LNCaP clone FGC (cell line): ENCODE data around the gene GADD45G.

Source experiments
- DNase-seq: peaks from one replicate; pipeline ENCODE4 v3.0.0-alpha.2; 2011; ENCODE audit warnings: low read depth
- H3K4me3 ChIP-seq: 2 replicates; pipeline ENCODE4 v1.5.1; 2011; ENCODE audit warnings: mild to moderate bottlenecking, low read depth, low read length, control low read depth
- CTCF ChIP-seq: IDR thresholded peaks from 2 replicates; pipeline ENCODE4 v1.5.1; 2012; ENCODE audit warnings: mild to moderate bottlenecking; ENCODE audit not compliant: control insufficient read depth, insufficient read depth; ENCODE audit errors: extremely low read depth

Gene GADD45G

GRCh38 chr9:89623925-89624420, 19.2 kb downstream of the GADD45G start:
- no peak overlapping the region for H3K4me3 ChIP-seq
- no peak for DNase-seq
- no peak for TF ChIP-seq CTCF

- H3K4me3 ChIP-seq, result no peak overlapping the region
- TF ChIP-seq CTCF, result no peak
- no peak for DNase-seq
Observed at GRCh38 chr9:89625721-89626687, 21.2 kb downstream of the GADD45G start.

GRCh38 chr9:89626741-89627265, 22.0 kb downstream of the GADD45G start:
- H3K4me3 ChIP-seq, result no peak overlapping the region
- DNase-seq, result no peak
- TF ChIP-seq CTCF, result no peak

GRCh38 chr9:89628601-89629000, 23.8 kb downstream of the GADD45G start:
- no peak for DNase-seq
- H3K4me3 ChIP-seq, result no peak overlapping the region
- TF ChIP-seq CTCF, result no peak

- H3K4me3 ChIP-seq, result no peak overlapping the region
- TF ChIP-seq CTCF, result no peak
- DNase-seq, result no peak
Observed at GRCh38 chr9:89629081-89629976, 24.5 kb downstream of the GADD45G start.

- no peak overlapping the region for H3K4me3 ChIP-seq
- TF ChIP-seq CTCF, result no peak
- no peak for DNase-seq
Observed at GRCh38 chr9:89630508-89630907, 25.7 kb downstream of the GADD45G start.
